HPDE6-E6E7 (cell line): ENCODE data around the gene C9orf57.
"Not testable (repeated sequence)": the region's sequence is repeated elsewhere in the genome, so short reads cannot be mapped to it uniquely, and the experiment has no call there.

Source experiments
- DNase-seq: peaks from one replicate; pipeline ENCODE4 v3.0.0; 2011; ENCODE audit warnings: missing footprints; ENCODE audit errors: extremely low spot score

Gene C9orf57

GRCh38 chr9:72060513-72060912 lies at the start of gene C9orf57:
Gene C9orf57, minus strand, starts transcription at chr9:72060613. Its CDS starts 1,282 bp downstream, at chr9:72059331.
- DNase-seq = no peak

GRCh38 chr9:72102520-72102919 lies 42.1 kb upstream of the C9orf57 start:
- no peak for DNase-seq

GRCh38 chr9:72095520-72095919 lies 35.1 kb upstream of the C9orf57 start:
- DNase-seq = not testable (repeated sequence)

- DNase-seq = no peak
Measured at GRCh38 chr9:72092820-72093219, 32.4 kb upstream of the C9orf57 start.

GRCh38 chr9:72089451-72090130 lies 29.2 kb upstream of the C9orf57 start:
- DNase-seq = no peak

GRCh38 chr9:72082536-72082935 lies 22.1 kb upstream of the C9orf57 start:
- DNase-seq = no peak

GRCh38 chr9:72074666-72075065 lies 14.3 kb upstream of the C9orf57 start:
- DNase-seq = not testable (repeated sequence)

- no peak for DNase-seq
Measured at GRCh38 chr9:72065076-72065475, 4.7 kb upstream of the C9orf57 start.

GRCh38 chr9:72052122-72052521 lies 8.3 kb downstream of the C9orf57 start:
- no peak for DNase-seq

GRCh38 chr9:72048850-72049249 lies 11.6 kb downstream of the C9orf57 start:
- DNase-seq = no peak

- DNase-seq = no peak
Measured at GRCh38 chr9:72046630-72047456, 13.6 kb downstream of the C9orf57 start.

GRCh38 chr9:72044095-72044494 lies 16.3 kb downstream of the C9orf57 start:
- DNase-seq = no peak

- DNase-seq = no peak
Measured at GRCh38 chr9:72043576-72043975, 16.8 kb downstream of the C9orf57 start.

GRCh38 chr9:72042928-72043327 lies 17.5 kb downstream of the C9orf57 start:
- no peak for DNase-seq

GRCh38 chr9:72041775-72042194 lies 18.6 kb downstream of the C9orf57 start:
- DNase-seq = peak; percentile 60

GRCh38 chr9:72041369-72041768 lies 19.0 kb downstream of the C9orf57 start:
- no peak for DNase-seq

- no peak for DNase-seq
Measured at GRCh38 chr9:72039532-72039931, 20.9 kb downstream of the C9orf57 start.

- DNase-seq = peak; percentile 70
Measured at GRCh38 chr9:72038890-72039410, 21.5 kb downstream of the C9orf57 start.

- DNase-seq = no peak
Measured at GRCh38 chr9:72038408-72038807, 22.0 kb downstream of the C9orf57 start.

- no peak for DNase-seq
Measured at GRCh38 chr9:72037571-72037970, 22.8 kb downstream of the C9orf57 start.

- no peak for DNase-seq
Measured at GRCh38 chr9:72030767-72031166, 29.6 kb downstream of the C9orf57 start.

GRCh38 chr9:72029986-72030385 lies 30.4 kb downstream of the C9orf57 start:
- no peak for DNase-seq

GRCh38 chr9:72025906-72026305 lies 34.5 kb downstream of the C9orf57 start:
- DNase-seq = peak; percentile 40
